ENCODE results near the gene TMC4.
A peak's percentile ranks its signal among the peaks of the same experiment; 100 is the strongest.
"Not testable (repeated sequence)": the region's sequence is repeated elsewhere in the genome, so short reads cannot be mapped to it uniquely, and the experiment has no call there.

TMC4 gene

DNA sequence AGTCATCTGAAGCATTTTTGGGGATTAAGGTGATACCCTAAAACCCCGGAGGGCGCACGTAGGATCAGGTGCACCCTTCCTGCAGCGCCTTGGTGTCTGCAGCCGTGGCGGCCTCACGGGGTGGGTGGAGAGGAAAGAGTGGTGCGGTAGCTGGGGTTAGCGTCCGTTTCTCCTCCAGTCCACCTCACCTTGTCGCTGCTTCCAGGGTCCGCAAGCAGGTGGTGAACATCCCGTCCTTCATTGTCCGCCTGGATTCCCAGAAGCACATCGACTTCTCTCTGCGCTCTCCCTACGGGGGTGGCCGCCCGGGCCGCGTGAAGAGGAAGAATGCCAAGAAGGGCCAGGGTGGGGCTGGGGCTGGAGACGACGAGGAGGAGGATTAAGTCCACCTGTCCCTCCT is 34.2 kb upstream of the TMC4 start:
- H4K5ac ChIP-seq (ENCODE audit: low read length); H3K9ac ChIP-seq (ENCODE audit: low read length); H2BK5ac ChIP-seq (ENCODE audit: low read length); H3K56ac ChIP-seq (ENCODE audit: low read length); H4K8ac ChIP-seq (ENCODE audit: low read depth, low read length); H2BK15ac ChIP-seq (replicated peaks; ENCODE audit: low read depth); DNase-seq; H3K4me1 ChIP-seq (ENCODE audit: control insufficient read depth, low read depth, low read length); H3K18ac ChIP-seq (ENCODE audit: low read length); H3K27ac ChIP-seq (ENCODE audit: low read depth, low read length); H3K4me2 ChIP-seq (ENCODE audit: low read length); H3K23ac ChIP-seq (ENCODE audit: low read length); H3K4ac ChIP-seq (ENCODE audit: low read depth, low read length); H2BK120ac ChIP-seq (ENCODE audit: low read depth, low read length); H2AK5ac ChIP-seq (ENCODE audit: low read length); H3K4me3 ChIP-seq (ENCODE audit: low read length); H3K27me3 ChIP-seq (ENCODE audit: insufficient read depth, low read length, poor library complexity): not testable (repeated sequence)
- WGBS (ENCODE audit: extremely low coverage, insufficient coverage, low lambda C conversion rate): no CpG with 5 or more reads among the region's 23 CpGs
- peaks cover 40% of the 10 kb centered on the region for H3K36me3 ChIP-seq (ENCODE audit: control insufficient read depth, insufficient read depth, low read length)
- peaks cover 52% of the 10 kb centered on the region for H3K79me2 ChIP-seq (ENCODE audit: control insufficient read depth, insufficient read depth, low read length)
- H3K79me1 ChIP-seq (ENCODE audit: low read length): peaks cover 19% of the 10 kb centered on the region

DNA sequence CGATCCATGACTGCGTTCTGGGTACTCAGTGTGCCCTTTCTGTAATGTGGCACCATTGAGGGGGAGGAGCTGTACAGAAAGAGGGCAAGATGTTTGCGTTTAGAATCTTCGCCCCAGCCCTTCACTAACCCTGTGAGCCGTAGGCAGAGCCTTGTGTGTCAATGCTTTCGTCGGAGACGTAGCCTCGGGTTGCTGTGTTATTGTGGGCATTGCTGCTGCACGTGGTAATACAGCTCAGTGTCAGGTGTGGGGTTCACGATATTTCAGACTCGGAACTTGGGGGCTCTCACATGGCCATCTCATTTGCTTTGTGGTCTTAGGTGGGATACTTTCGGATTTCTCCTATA is 33.8 kb upstream of the TMC4 start:
- Histone ChIP-seq H3K36me3 (ENCODE audit: control insufficient read depth, insufficient read depth, low read length) (peaks cover 40% of the 10 kb centered on the region), H3K27me3 (ENCODE audit: insufficient read depth, low read length, poor library complexity) (no peaks in the 10 kb centered on the region), H3K4me2 (ENCODE audit: low read length) (no peak overlapping the region), H3K4ac (ENCODE audit: low read depth, low read length) (no peak overlapping the region), H3K56ac (ENCODE audit: low read length) (no peak overlapping the region), H3K4me1 (ENCODE audit: control insufficient read depth, low read depth, low read length) (peaks cover 5% of the 10 kb centered on the region), H2AK5ac (ENCODE audit: low read length) (no peak overlapping the region), H4K8ac (ENCODE audit: low read depth, low read length) (no peak overlapping the region), H4K5ac (ENCODE audit: low read length) (no peak overlapping the region), H2BK5ac (ENCODE audit: low read length) (no peak overlapping the region), H3K18ac (ENCODE audit: low read length) (no peak overlapping the region), H3K79me1 (ENCODE audit: low read length) (peaks cover 19% of the 10 kb centered on the region), H3K27ac (ENCODE audit: low read depth, low read length) (no peak overlapping the region), H2BK120ac (ENCODE audit: low read depth, low read length) (no peak overlapping the region), H3K23ac (ENCODE audit: low read length) (no peak overlapping the region), H3K4me3 (ENCODE audit: low read length) (no peak overlapping the region), H3K79me2 (ENCODE audit: control insufficient read depth, insufficient read depth, low read length) (peaks cover 56% of the 10 kb centered on the region), H2BK15ac (replicated peaks; ENCODE audit: low read depth) (no peak overlapping the region), H3K9ac (ENCODE audit: low read length) (no peak overlapping the region)
- WGBS (ENCODE audit: extremely low coverage, insufficient coverage, low lambda C conversion rate): no CpG with 5 or more reads among the region's 13 CpGs
- no peak for DNase-seq

GRCh38 chr19:54206030-54206830 is 33.3 kb upstream of the TMC4 start:
- Histone ChIP-seq H3K27ac (ENCODE audit: low read depth, low read length) (no peak overlapping the region), H2AK5ac (ENCODE audit: low read length) (no peak overlapping the region), H3K9ac (ENCODE audit: low read length) (no peak overlapping the region), H3K79me2 (ENCODE audit: control insufficient read depth, insufficient read depth, low read length) (peaks cover 62% of the 10 kb centered on the region), H2BK120ac (ENCODE audit: low read depth, low read length) (no peak overlapping the region), H3K18ac (ENCODE audit: low read length) (no peak overlapping the region), H4K8ac (ENCODE audit: low read depth, low read length) (no peak overlapping the region), H2BK5ac (ENCODE audit: low read length) (no peak overlapping the region), H3K27me3 (ENCODE audit: insufficient read depth, low read length, poor library complexity) (no peaks in the 10 kb centered on the region), H3K23ac (ENCODE audit: low read length) (no peak overlapping the region), H3K36me3 (ENCODE audit: control insufficient read depth, insufficient read depth, low read length) (peaks cover 43% of the 10 kb centered on the region), H3K4ac (ENCODE audit: low read depth, low read length) (no peak overlapping the region), H4K5ac (ENCODE audit: low read length) (no peak overlapping the region), H3K56ac (ENCODE audit: low read length) (no peak overlapping the region), H3K4me2 (ENCODE audit: low read length) (no peak overlapping the region), H3K4me3 (ENCODE audit: low read length) (no peak overlapping the region), H2BK15ac (replicated peaks; ENCODE audit: low read depth) (no peak overlapping the region), H3K79me1 (ENCODE audit: low read length) (peaks cover 19% of the 10 kb centered on the region), H3K4me1 (ENCODE audit: control insufficient read depth, low read depth, low read length) (peaks cover 5% of the 10 kb centered on the region)
- WGBS (ENCODE audit: extremely low coverage, insufficient coverage, low lambda C conversion rate): no CpG with 5 or more reads among the region's 27 CpGs
- DNase-seq: no peak

DNA sequence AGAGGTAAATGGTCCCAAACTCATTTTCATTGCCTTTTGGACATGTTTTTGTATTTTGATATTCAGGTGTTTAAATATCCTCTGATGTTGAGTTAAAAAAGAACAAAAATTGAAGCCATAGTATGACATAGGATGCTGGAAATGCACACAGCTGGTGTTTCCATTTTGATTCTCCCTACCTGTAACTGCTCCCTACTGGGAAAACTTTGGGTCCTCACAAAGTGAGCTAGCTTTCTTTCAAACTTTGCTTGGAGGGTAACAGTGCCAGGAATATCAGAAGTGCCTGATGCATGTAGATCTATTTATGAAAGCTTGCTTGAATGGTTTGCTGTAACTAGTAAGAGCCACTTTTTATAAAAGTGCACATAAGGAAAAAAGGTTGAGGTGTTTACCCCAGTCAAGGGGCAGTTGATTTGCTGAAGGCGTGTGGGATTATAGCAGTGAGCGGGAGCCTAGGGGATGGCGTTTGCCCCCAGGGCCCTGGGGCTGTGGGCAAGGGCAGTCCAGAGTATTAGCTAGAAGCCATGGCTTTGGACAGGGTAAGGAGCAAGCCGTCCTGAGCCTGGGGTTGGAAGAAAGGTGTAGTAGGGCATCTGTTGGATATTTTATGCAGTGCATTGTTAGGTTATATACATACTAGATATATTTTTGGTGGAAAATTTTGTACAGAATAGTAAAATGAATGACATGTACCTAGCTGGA is 32.0 kb upstream of the TMC4 start:
- H3K4me3 ChIP-seq (ENCODE audit: low read length): no peak overlapping the region
- no CpG with 5 or more reads among the region's 4 CpGs for WGBS (ENCODE audit: extremely low coverage, insufficient coverage, low lambda C conversion rate)
- no peak overlapping the region for H4K8ac ChIP-seq (ENCODE audit: low read depth, low read length)

GRCh38 chr19:54203151-54203611 is 30.2 kb upstream of the TMC4 start:
- Histone ChIP-seq H3K4ac (ENCODE audit: low read depth, low read length) (no peak overlapping the region), H4K5ac (ENCODE audit: low read length) (no peak overlapping the region), H2BK5ac (ENCODE audit: low read length) (no peak overlapping the region), H3K23ac (ENCODE audit: low read length) (no peak overlapping the region), H3K36me3 (ENCODE audit: control insufficient read depth, insufficient read depth, low read length) (peaks cover 42% of the 10 kb centered on the region), H2BK15ac (replicated peaks; ENCODE audit: low read depth) (no peak overlapping the region), H3K4me1 (ENCODE audit: control insufficient read depth, low read depth, low read length) (peaks cover 5% of the 10 kb centered on the region), H3K27me3 (ENCODE audit: insufficient read depth, low read length, poor library complexity) (no peaks in the 10 kb centered on the region), H3K4me2 (ENCODE audit: low read length) (peak overlapping the region; percentile 62), H3K9ac (ENCODE audit: low read length) (peak overlapping the region; percentile 100), H3K4me3 (ENCODE audit: low read length) (peak overlapping the region; percentile 15), H3K27ac (ENCODE audit: low read depth, low read length) (no peak overlapping the region), H3K56ac (ENCODE audit: low read length) (peak overlapping the region; percentile 100), H4K8ac (ENCODE audit: low read depth, low read length) (no peak overlapping the region), H2BK120ac (ENCODE audit: low read depth, low read length) (no peak overlapping the region), H3K79me2 (ENCODE audit: control insufficient read depth, insufficient read depth, low read length) (peaks cover 64% of the 10 kb centered on the region), H3K79me1 (ENCODE audit: low read length) (peaks cover 19% of the 10 kb centered on the region), H3K18ac (ENCODE audit: low read length) (no peak overlapping the region), H2AK5ac (ENCODE audit: low read length) (no peak overlapping the region)
- WGBS (ENCODE audit: extremely low coverage, insufficient coverage, low lambda C conversion rate): no CpG with 5 or more reads among the region's 9 CpGs
- DNase-seq: no peak

More for the DNA sequence above, 32.0 kb upstream of the TMC4 start:
- Histone ChIP-seq H3K79me2 (ENCODE audit: control insufficient read depth, insufficient read depth, low read length) (peaks cover 68% of the 10 kb centered on the region), H3K4me1 (ENCODE audit: control insufficient read depth, low read depth, low read length) (peaks cover 5% of the 10 kb centered on the region), H2BK15ac (replicated peaks; ENCODE audit: low read depth) (no peak overlapping the region), H3K18ac (ENCODE audit: low read length) (no peak overlapping the region), H3K4me2 (ENCODE audit: low read length) (peak overlapping the region; percentile 2), H4K5ac (ENCODE audit: low read length) (no peak overlapping the region), H2BK5ac (ENCODE audit: low read length) (no peak overlapping the region), H3K4ac (ENCODE audit: low read depth, low read length) (no peak overlapping the region), H3K56ac (ENCODE audit: low read length) (no peak overlapping the region), H2AK5ac (ENCODE audit: low read length) (no peak overlapping the region), H3K36me3 (ENCODE audit: control insufficient read depth, insufficient read depth, low read length) (peaks cover 43% of the 10 kb centered on the region), H2BK120ac (ENCODE audit: low read depth, low read length) (no peak overlapping the region), H3K23ac (ENCODE audit: low read length) (no peak overlapping the region), H3K79me1 (ENCODE audit: low read length) (peaks cover 19% of the 10 kb centered on the region), H3K9ac (ENCODE audit: low read length) (peak overlapping the region; percentile 64), H3K27me3 (ENCODE audit: insufficient read depth, low read length, poor library complexity) (no peaks in the 10 kb centered on the region), H3K27ac (ENCODE audit: low read depth, low read length) (no peak overlapping the region)
- DNase-seq: no peak
